OCI-LY1 (cell line): ENCODE data around the gene DYSF.

ENCODE experiments used
- CTCF ChIP-seq: fragments of 200-600 bp; sonication (generic), shearing (Covaris generic); IDR thresholded peaks from 2 replicates; pipeline ENCODE4 v1.5.1; 2017; ENCODE audit warnings: mild to moderate bottlenecking, antibody characterized with exemption, low read length, moderate library complexity, mixed read lengths
- EZH2 ChIP-seq: fragments of 200-600 bp; sonication (generic), shearing (Covaris generic); IDR thresholded peaks from 2 replicates; pipeline ENCODE4 v1.8.0; 2017; ENCODE audit warnings: borderline replicate concordance, mixed run types, mild to moderate bottlenecking, antibody characterized with exemption, low read length, moderate library complexity, mixed read lengths

DNA sequence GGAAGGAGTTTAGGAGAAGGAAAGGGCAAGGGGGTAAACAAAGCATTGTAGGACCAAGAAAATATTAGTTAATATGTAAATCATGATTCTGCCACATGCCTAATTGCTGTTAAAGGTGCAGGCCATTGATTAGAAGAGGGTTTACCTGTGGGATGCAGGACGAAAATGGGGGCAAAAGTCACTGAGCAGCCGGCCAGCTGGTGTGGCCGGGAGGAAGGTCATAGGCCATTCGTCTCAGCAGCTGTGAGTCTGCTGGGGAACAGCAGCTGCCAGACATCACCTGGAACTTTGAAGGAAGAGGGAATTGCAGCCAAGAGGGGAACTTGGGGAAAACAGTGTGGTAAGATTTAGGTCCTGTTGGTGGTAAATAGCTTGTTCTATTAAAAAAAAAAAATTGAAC is 184.4 kb downstream of the DYSF start:
- no peak for TF ChIP-seq CTCF
- no peak for TF ChIP-seq EZH2
